ENCODE measurements around the gene KIAA1614.
A peak's percentile ranks its signal among the peaks of the same experiment; 100 is the strongest.
"Not testable (repeated sequence)": the region's sequence is repeated elsewhere in the genome, so short reads cannot be mapped to it uniquely, and the experiment has no call there.

KIAA1614 gene

DNA sequence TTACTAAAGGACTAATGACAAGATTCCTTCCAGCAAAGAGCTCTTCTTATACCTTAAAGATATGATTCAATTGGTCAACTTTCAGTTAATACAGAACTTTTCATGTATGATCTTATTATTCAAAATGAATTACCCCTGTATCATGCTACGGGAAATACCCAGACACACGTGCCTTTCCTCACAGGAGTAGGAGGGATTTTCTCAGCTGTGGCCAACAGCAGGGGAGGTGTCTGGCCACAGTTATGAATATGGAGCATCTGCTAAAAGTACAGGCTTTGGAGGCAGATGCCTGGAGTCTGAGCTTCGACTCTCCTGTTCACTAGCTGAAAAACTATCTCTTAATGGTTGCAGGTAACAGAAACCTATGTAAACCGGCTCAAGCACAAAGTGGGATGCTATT, 53.6 kb downstream of the KIAA1614 start:
- H3K14ac ChIP-seq (ENCODE audit: low read length), result no peak overlapping the region
- no peaks in the 10 kb centered on the region for H3K9me3 ChIP-seq (replicated peaks in 1 of 2; ENCODE audit: control insufficient read depth in 2 of 2, insufficient read depth in 1 of 2, low read depth in 1 of 2, low read length in 2 of 2)
- H2BK5ac ChIP-seq (ENCODE audit: low read length), result no peak overlapping the region
- no peak overlapping the region for H2AFZ ChIP-seq (ENCODE audit: low read length)
- peaks cover 0 to 3% of the 10 kb centered on the region in 2 donors for H3K4me1 ChIP-seq (ENCODE audit: control insufficient read depth in 2 of 2, insufficient read depth in 1 of 2, low read depth in 1 of 2, low read length in 2 of 2)
- no peak overlapping the region for H3K4me3 ChIP-seq (ENCODE audit: low read length in 2 of 2)
- H3K18ac ChIP-seq (ENCODE audit: low read length), result no peak overlapping the region
- WGBS, 2 donors (ENCODE audit: extremely low coverage in 2 of 2, insufficient read length in 2 of 2, insufficient replicate concordance in 1 of 2), result no CpG with 5 or more reads among the region's 4 CpGs
- H3K27ac ChIP-seq (replicated peaks; ENCODE audit: low read length), result no peak overlapping the region
- no peaks in the 10 kb centered on the region for H3K79me1 ChIP-seq (ENCODE audit: low read depth, low read length)
- no peak overlapping the region for H4K8ac ChIP-seq (ENCODE audit: low read depth, low read length)
- H3K36me3 ChIP-seq (replicated peaks in 1 of 2; ENCODE audit: control insufficient read depth in 2 of 2, insufficient read depth in 2 of 2, low read length in 2 of 2), result peaks cover under 1 to 71% of the 10 kb centered on the region in 2 donors
- no peak overlapping the region for H3K4me2 ChIP-seq (ENCODE audit: insufficient read depth, low read length, poor library complexity, severe bottlenecking)
- H3K9ac ChIP-seq (ENCODE audit: low read depth, low read length, poor library complexity), result no peak overlapping the region
- H4K91ac ChIP-seq (ENCODE audit: low read depth, low read length, poor library complexity), result no peak overlapping the region
- no peak overlapping the region for H2BK12ac ChIP-seq (ENCODE audit: low read length)
- no peak overlapping the region for H2AK5ac ChIP-seq (ENCODE audit: low read depth, low read length)
- no peak overlapping the region for H3K4ac ChIP-seq (ENCODE audit: low read length)
- H2BK15ac ChIP-seq (ENCODE audit: low read length), result no peak overlapping the region
- no peak for DNase-seq (ENCODE audit: low spot score)
- no peak overlapping the region for H2BK120ac ChIP-seq (ENCODE audit: low read depth, low read length)
- H3K23ac ChIP-seq (ENCODE audit: low read depth, low read length, poor library complexity), result no peak overlapping the region
- no peaks in the 10 kb centered on the region for H3K27me3 ChIP-seq (ENCODE audit: control insufficient read depth in 3 of 3, insufficient read depth in 3 of 3, low read depth in 1 of 3, low read length in 3 of 3)

DNA sequence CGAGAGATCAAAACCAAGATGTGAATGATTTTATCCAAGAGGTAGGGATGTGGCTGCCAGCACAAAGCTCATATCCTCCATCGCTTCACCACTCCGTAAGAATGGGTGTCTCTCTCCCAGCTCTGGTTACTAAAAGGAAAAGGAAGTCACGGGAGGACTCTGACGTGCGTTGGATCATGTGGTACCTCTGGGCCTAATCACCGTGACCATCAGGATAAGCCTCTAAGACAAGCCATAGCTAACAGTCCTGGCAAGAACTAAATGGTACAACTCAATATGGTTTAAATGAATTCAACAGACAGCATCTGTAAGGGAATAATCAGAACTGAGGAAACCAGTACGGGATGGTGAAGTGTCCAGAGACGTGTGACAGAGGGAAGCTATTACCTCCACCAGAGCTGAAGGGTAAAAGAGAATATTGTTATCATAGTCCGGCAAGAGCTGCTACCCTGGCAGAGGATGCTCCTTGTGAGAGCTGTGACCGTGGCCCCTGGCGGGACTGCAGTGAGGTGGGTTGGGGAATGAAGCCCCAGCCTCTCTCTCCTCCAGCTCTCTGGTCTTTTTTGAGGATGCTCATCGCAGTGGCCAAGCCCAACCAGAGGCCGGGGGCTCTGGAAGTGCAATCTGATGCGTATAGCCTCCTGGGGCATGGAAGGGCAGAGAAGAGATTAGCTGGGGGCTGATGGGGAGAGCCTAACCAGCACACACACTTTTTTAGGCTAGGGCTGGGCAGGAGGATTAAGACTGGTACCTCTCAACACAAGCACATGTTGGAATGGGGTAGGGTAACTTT, 54.2 kb downstream of the KIAA1614 start:
- Histone ChIP-seq H3K4me1 (ENCODE audit: control insufficient read depth in 2 of 2, insufficient read depth in 1 of 2, low read depth in 1 of 2, low read length in 2 of 2) (peaks cover 0 to 3% of the 10 kb centered on the region in 2 donors), H3K9ac (ENCODE audit: low read depth, low read length, poor library complexity) (no peak overlapping the region), H2AK5ac (ENCODE audit: low read depth, low read length) (no peak overlapping the region), H2BK12ac (ENCODE audit: low read length) (no peak overlapping the region), H4K91ac (ENCODE audit: low read depth, low read length, poor library complexity) (no peak overlapping the region), H2BK15ac (ENCODE audit: low read length) (no peak overlapping the region), H3K4me2 (ENCODE audit: insufficient read depth, low read length, poor library complexity, severe bottlenecking) (no peak overlapping the region), H3K27ac (replicated peaks; ENCODE audit: low read length) (no peak overlapping the region), H3K18ac (ENCODE audit: low read length) (no peak overlapping the region), H3K23ac (ENCODE audit: low read depth, low read length, poor library complexity) (no peak overlapping the region), H3K4ac (ENCODE audit: low read length) (no peak overlapping the region), H3K9me3 (replicated peaks in 1 of 2; ENCODE audit: control insufficient read depth in 2 of 2, insufficient read depth in 1 of 2, low read depth in 1 of 2, low read length in 2 of 2) (no peaks in the 10 kb centered on the region), H2AFZ (ENCODE audit: low read length) (no peak overlapping the region), H2BK5ac (ENCODE audit: low read length) (no peak overlapping the region), H3K79me1 (ENCODE audit: low read depth, low read length) (no peaks in the 10 kb centered on the region), H3K14ac (ENCODE audit: low read length) (no peak overlapping the region), H4K8ac (ENCODE audit: low read depth, low read length) (no peak overlapping the region), H2BK120ac (ENCODE audit: low read depth, low read length) (no peak overlapping the region), H3K4me3 (ENCODE audit: low read length in 2 of 2) (no peak overlapping the region), H3K36me3 (replicated peaks in 1 of 2; ENCODE audit: control insufficient read depth in 2 of 2, insufficient read depth in 2 of 2, low read length in 2 of 2) (peaks cover 4 to 71% of the 10 kb centered on the region in 2 donors), H3K27me3 (ENCODE audit: control insufficient read depth in 3 of 3, insufficient read depth in 3 of 3, low read depth in 1 of 3, low read length in 3 of 3) (no peaks in the 10 kb centered on the region)
- no peak for DNase-seq (ENCODE audit: low spot score)
- WGBS, 2 donors (ENCODE audit: extremely low coverage in 2 of 2, insufficient read length in 2 of 2, insufficient replicate concordance in 1 of 2), result no CpG with 5 or more reads among the region's 15 CpGs

DNA sequence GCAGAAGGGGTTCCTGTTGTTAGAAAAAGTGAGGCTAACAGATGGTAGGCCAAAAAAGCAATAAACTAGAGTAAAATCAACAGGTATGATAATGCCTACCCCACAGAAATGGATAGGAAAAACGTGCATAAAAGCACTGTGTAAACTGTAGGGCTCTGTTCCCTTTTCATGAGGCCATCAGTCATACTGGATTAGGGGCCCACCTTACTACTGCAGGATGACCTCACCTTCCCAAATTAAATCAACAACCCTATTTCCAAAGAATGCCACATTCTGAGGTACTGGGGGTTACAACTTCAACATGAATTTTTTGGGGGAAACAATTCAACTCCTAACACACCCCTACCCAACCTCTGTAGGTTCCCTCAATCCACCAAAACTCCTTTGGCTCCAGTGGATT, 54.9 kb downstream of the KIAA1614 start:
- Histone ChIP-seq H2BK120ac (ENCODE audit: low read depth, low read length) (no peak overlapping the region), H2BK5ac (ENCODE audit: low read length) (no peak overlapping the region), H3K4me2 (ENCODE audit: insufficient read depth, low read length, poor library complexity, severe bottlenecking) (no peak overlapping the region), H3K23ac (ENCODE audit: low read depth, low read length, poor library complexity) (no peak overlapping the region), H3K9ac (ENCODE audit: low read depth, low read length, poor library complexity) (no peak overlapping the region), H3K4me1 (ENCODE audit: control insufficient read depth in 2 of 2, insufficient read depth in 1 of 2, low read depth in 1 of 2, low read length in 2 of 2) (peaks cover 0 to 2% of the 10 kb centered on the region in 2 donors), H3K18ac (ENCODE audit: low read length) (no peak overlapping the region), H3K27me3 (ENCODE audit: control insufficient read depth in 3 of 3, insufficient read depth in 3 of 3, low read depth in 1 of 3, low read length in 3 of 3) (no peaks in the 10 kb centered on the region), H3K36me3 (replicated peaks in 1 of 2; ENCODE audit: control insufficient read depth in 2 of 2, insufficient read depth in 2 of 2, low read length in 2 of 2) (peaks cover 7 to 69% of the 10 kb centered on the region in 2 donors), H2BK15ac (ENCODE audit: low read length) (no peak overlapping the region), H3K9me3 (replicated peaks in 1 of 2; ENCODE audit: control insufficient read depth in 2 of 2, insufficient read depth in 1 of 2, low read depth in 1 of 2, low read length in 2 of 2) (no peaks in the 10 kb centered on the region), H3K14ac (ENCODE audit: low read length) (no peak overlapping the region), H2BK12ac (ENCODE audit: low read length) (no peak overlapping the region), H2AFZ (ENCODE audit: low read length) (no peak overlapping the region), H2AK5ac (ENCODE audit: low read depth, low read length) (no peak overlapping the region), H3K4ac (ENCODE audit: low read length) (no peak overlapping the region), H3K4me3 (ENCODE audit: low read length in 2 of 2) (no peak overlapping the region), H4K8ac (ENCODE audit: low read depth, low read length) (no peak overlapping the region), H4K91ac (ENCODE audit: low read depth, low read length, poor library complexity) (no peak overlapping the region), H3K27ac (replicated peaks; ENCODE audit: low read length) (no peak overlapping the region), H3K79me1 (ENCODE audit: low read depth, low read length) (no peaks in the 10 kb centered on the region)
- no peak for DNase-seq (ENCODE audit: low spot score)
- no CpG with 5 or more reads among the region's 1 CpG for WGBS, 2 donors (ENCODE audit: extremely low coverage in 2 of 2, insufficient read length in 2 of 2, insufficient replicate concordance in 1 of 2)

DNA sequence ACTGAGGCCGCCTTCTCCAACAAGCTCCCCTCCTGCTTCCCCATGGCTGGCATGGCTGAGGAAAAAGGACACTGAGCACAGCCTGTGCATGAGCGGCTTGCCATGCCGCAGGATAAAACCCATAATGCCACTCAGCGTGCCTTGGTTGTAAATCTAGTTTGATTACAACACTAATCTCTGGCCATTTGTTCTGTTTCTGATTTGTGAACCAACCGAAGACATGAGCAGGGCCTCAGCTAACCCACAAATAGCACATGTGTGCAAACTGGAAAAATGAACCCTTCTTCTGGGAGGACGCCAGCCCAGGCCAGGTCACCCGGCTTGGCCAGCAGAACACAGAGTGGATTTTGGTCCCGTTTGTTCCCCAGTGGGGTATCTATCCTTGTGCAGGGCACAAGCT, 56.1 kb downstream of the KIAA1614 start:
- H3K4me2 ChIP-seq (ENCODE audit: insufficient read depth, low read length, poor library complexity, severe bottlenecking); H3K27me3 ChIP-seq (ENCODE audit: control insufficient read depth in 3 of 3, insufficient read depth in 3 of 3, low read depth in 1 of 3, low read length in 3 of 3); H4K91ac ChIP-seq (ENCODE audit: low read depth, low read length, poor library complexity); H3K14ac ChIP-seq (ENCODE audit: low read length); H3K9me3 ChIP-seq (replicated peaks in 1 of 2; ENCODE audit: control insufficient read depth in 2 of 2, insufficient read depth in 1 of 2, low read depth in 1 of 2, low read length in 2 of 2); H2BK5ac ChIP-seq (ENCODE audit: low read length); H2AFZ ChIP-seq (ENCODE audit: low read length); H3K9ac ChIP-seq (ENCODE audit: low read depth, low read length, poor library complexity); H3K23ac ChIP-seq (ENCODE audit: low read depth, low read length, poor library complexity); H3K79me1 ChIP-seq (ENCODE audit: low read depth, low read length); H3K27ac ChIP-seq (replicated peaks; ENCODE audit: low read length); DNase-seq (ENCODE audit: low spot score); H2BK12ac ChIP-seq (ENCODE audit: low read length); H3K4ac ChIP-seq (ENCODE audit: low read length); H2BK15ac ChIP-seq (ENCODE audit: low read length); H2AK5ac ChIP-seq (ENCODE audit: low read depth, low read length); H2BK120ac ChIP-seq (ENCODE audit: low read depth, low read length); H4K8ac ChIP-seq (ENCODE audit: low read depth, low read length); H3K4me1 ChIP-seq (ENCODE audit: control insufficient read depth in 2 of 2, insufficient read depth in 1 of 2, low read depth in 1 of 2, low read length in 2 of 2); H3K18ac ChIP-seq (ENCODE audit: low read length): not testable (repeated sequence)
- no CpG with 5 or more reads among the region's 8 CpGs for WGBS, 2 donors (ENCODE audit: extremely low coverage in 2 of 2, insufficient read length in 2 of 2, insufficient replicate concordance in 1 of 2)
- H3K4me3 ChIP-seq (ENCODE audit: low read length in 2 of 2), result peak overlapping the region in 1 of 2 donors; percentile 17
- H3K36me3 ChIP-seq (replicated peaks in 1 of 2; ENCODE audit: control insufficient read depth in 2 of 2, insufficient read depth in 2 of 2, low read length in 2 of 2), result peaks cover 7 to 77% of the 10 kb centered on the region in 2 donors

Measured in neuronal stem cell (in vitro differentiated cells).